HepG2 (cell line): ENCODE data around the gene KERA.

Experiments used
- CTCF ChIP-seq: sonication (generic); formaldehyde crosslinking; IDR thresholded peaks from 2 replicates; pipeline ENCODE4 v1.5.0; 2020; ENCODE audit warnings: mild to moderate bottlenecking, missing genetic modification reagents, moderate library complexity
- DNMT1 ChIP-seq: sonication (generic); formaldehyde crosslinking; IDR thresholded peaks from 2 replicates; pipeline ENCODE4 v1.5.1; 2020; ENCODE audit warnings: mild to moderate bottlenecking, missing genetic modification reagents
- DPF2 ChIP-seq: sonication (generic); formaldehyde crosslinking; IDR thresholded peaks from 2 replicates; pipeline ENCODE4 v1.4.0; 2020; ENCODE audit warnings: mild to moderate bottlenecking, low read depth, missing genetic modification reagents, borderline replicate concordance
- JUND ChIP-seq: sonication (generic); formaldehyde crosslinking; IDR thresholded peaks from 2 replicates; pipeline ENCODE4 v1.8.0; 2022; ENCODE audit warnings: mild to moderate bottlenecking, missing genetic modification reagents
- NFIC ChIP-seq: IDR thresholded peaks from 2 replicates; pipeline ENCODE4 v1.6.1; 2012; ENCODE audit warnings: mild to moderate bottlenecking, low read length, inconsistent platforms
- ZNF18 ChIP-seq: sonication (generic); formaldehyde crosslinking; IDR thresholded peaks from 2 replicates; pipeline ENCODE4 v1.8.0; 2022; ENCODE audit warnings: mild to moderate bottlenecking, missing genetic modification reagents; ENCODE audit not compliant: insufficient replicate concordance
- ZNF567 ChIP-seq: sonication (generic); formaldehyde crosslinking; IDR thresholded peaks from 2 replicates; pipeline ENCODE4 v1.8.1; 2023; ENCODE audit warnings: mild to moderate bottlenecking, missing genetic modification reagents, borderline replicate concordance
- ZNF605 ChIP-seq: sonication (generic); formaldehyde crosslinking; IDR thresholded peaks from 2 replicates; pipeline ENCODE4 v1.8.0; 2022; ENCODE audit warnings: mild to moderate bottlenecking, missing genetic modification reagents

GRCh38 chr12:91100906-91101305 is 43.1 kb upstream of the KERA start:
- TF ChIP-seq ZNF567 (CRISPR knock-in tag), result no peak
- TF ChIP-seq DPF2, result no peak
- no peak for TF ChIP-seq DNMT1
- TF ChIP-seq ZNF18 (CRISPR knock-in tag), result no peak
- no peak for TF ChIP-seq CTCF (CRISPR knock-in tag)
- TF ChIP-seq JUND (CRISPR knock-in tag), result no peak
- no peak for TF ChIP-seq NFIC
- no peak for TF ChIP-seq ZNF605
